ENCODE results near the gene PKD2L1.

GRCh38 chr10:100347568-100348195 is 17.7 kb upstream of the PKD2L1 start:
- TF ChIP-seq CTCF (IDR thresholded peaks at IDR 0.05; ENCODE audit: insufficient read depth, low read length) = no peak
- TF ChIP-seq POLR2AphosphoS5 (IDR thresholded peaks at IDR 0.05; ENCODE audit: low read depth) = no peak
- TF ChIP-seq REST (IDR thresholded peaks at IDR 0.05; ENCODE audit: insufficient replicate concordance, low read depth) = no peak
- no peak for TF ChIP-seq GABPA (IDR thresholded peaks at IDR 0.05; ENCODE audit: low read depth)

Measured in HL-60 (cell line).